ENCODE results near the gene TFDP2. TPM values are rescaled to one million over a fixed set of nuclear protein-coding genes. Genes with fewer than 3 reads are reported as not detected.
"Not testable (repeated sequence)": the region's sequence is repeated elsewhere in the genome, so short reads cannot be mapped to it uniquely, and the experiment has no call there.

The TFDP2 gene
- total RNA-seq, 1 donor from 2014 or later, result 36.7 TPM

- Mint-ChIP-seq H3K4me1 (ENCODE audit: low read depth) (peaks cover 31% of the 10 kb centered on the region), H3K27me3 (ENCODE audit: low read depth) (no peaks in the 10 kb centered on the region), H3K9me3 (no peaks in the 10 kb centered on the region), H3K27ac (no peak overlapping the region), H3K4me3 (ENCODE audit: low read depth) (no peak overlapping the region), H3K36me3 (ENCODE audit: low read depth) (peaks cover 13% of the 10 kb centered on the region)
- no peak for DNase-seq (ENCODE audit: low spot score)
- intact Hi-C loops (cut with micrococcal nuclease), result loop anchor here (10.0 kb wide), 1 partner anchor 554 kb away; the partner anchor contains the start of gene ATR
Measured at GRCh38 chr3:142021127-142021526, 128.2 kb downstream of the TFDP2 start.

- peak overlapping the region; percentile 73 for H3K27ac Mint-ChIP-seq
- no peak for DNase-seq (ENCODE audit: low spot score)
- no peak overlapping the region for H3K4me3 Mint-ChIP-seq (ENCODE audit: low read depth)
- H3K27me3 Mint-ChIP-seq (ENCODE audit: low read depth), result no peaks in the 10 kb centered on the region
- H3K36me3 Mint-ChIP-seq (ENCODE audit: low read depth), result peaks cover 13% of the 10 kb centered on the region
- peaks cover 30% of the 10 kb centered on the region for H3K4me1 Mint-ChIP-seq (ENCODE audit: low read depth)
- intact Hi-C loops (cut with micrococcal nuclease), result loop anchor here (10.0 kb wide), 1 partner anchor 555 kb away; the partner anchor contains the start of gene ATR
- no peaks in the 10 kb centered on the region for H3K9me3 Mint-ChIP-seq
Measured at GRCh38 chr3:142019794-142020320, 129.5 kb downstream of the TFDP2 start.

DNA sequence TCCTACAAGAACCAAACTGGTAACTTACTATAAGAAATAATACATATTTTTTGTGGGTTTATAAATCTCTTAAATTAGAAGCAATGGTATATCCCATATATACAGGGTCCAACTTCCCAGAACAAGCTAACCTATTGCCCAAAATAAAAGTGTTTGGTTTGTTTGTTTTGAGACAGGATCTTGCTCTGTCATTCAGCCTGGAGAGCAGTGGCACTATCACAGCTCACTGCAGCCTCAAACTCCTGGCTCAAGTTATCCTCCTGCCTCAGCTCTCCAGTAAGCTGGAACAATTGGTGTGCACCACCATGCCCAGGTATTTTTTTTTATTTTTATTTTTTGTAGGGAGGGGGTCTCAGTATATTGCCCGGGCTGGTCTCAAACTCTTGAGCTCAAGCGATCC is 135.4 kb downstream of the TFDP2 start:
- no peaks in the 10 kb centered on the region for H3K4me1 Mint-ChIP-seq (ENCODE audit: low read depth)
- H3K36me3 Mint-ChIP-seq (ENCODE audit: low read depth), result no peaks in the 10 kb centered on the region
- H3K9me3 Mint-ChIP-seq, result no peaks in the 10 kb centered on the region
- H3K27me3 Mint-ChIP-seq (ENCODE audit: low read depth), result no peaks in the 10 kb centered on the region
- no peak overlapping the region for H3K4me3 Mint-ChIP-seq (ENCODE audit: low read depth)
- intact Hi-C loops (cut with micrococcal nuclease), result no loop called here
- no peak overlapping the region for H3K27ac Mint-ChIP-seq
- no peak for DNase-seq (ENCODE audit: low spot score)

DNA sequence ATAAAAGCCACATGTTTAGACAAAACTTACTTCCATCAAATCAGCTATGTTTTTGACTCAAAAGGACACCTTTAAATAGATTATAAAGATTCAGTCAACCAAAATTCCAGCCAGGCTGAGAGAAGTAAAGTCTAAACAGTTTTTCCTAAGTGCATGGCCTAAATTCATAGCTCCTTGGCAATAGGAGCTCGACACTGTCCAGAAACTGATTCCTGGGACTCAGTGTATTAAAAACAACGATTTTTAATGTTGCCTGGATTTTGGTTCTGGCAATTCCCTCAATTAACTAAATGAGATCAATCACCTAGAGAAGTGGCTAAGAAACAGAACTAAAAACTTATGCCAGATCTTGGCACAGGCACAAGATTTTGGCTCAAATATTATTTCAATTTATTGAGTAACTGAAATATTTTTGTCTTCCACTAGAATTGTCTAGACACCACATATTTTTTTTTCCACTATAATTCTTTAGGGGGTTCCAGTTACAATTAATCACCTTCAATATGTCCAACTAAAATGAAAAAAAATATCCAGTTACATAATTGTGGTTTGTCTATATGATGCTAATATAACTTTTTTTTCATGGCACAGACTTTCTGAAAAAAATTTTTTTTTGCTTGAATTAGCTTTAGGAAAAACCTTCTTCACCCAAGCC is 135.9 kb downstream of the TFDP2 start:
- H3K27me3 Mint-ChIP-seq (ENCODE audit: low read depth), result no peaks in the 10 kb centered on the region
- H3K9me3 Mint-ChIP-seq, result no peaks in the 10 kb centered on the region
- intact Hi-C loops (cut with micrococcal nuclease), result no loop called here
- no peak overlapping the region for H3K4me3 Mint-ChIP-seq (ENCODE audit: low read depth)
- H3K27ac Mint-ChIP-seq, result no peak overlapping the region
- DNase-seq (ENCODE audit: low spot score), result no peak
- no peaks in the 10 kb centered on the region for H3K36me3 Mint-ChIP-seq (ENCODE audit: low read depth)
- H3K4me1 Mint-ChIP-seq (ENCODE audit: low read depth), result no peaks in the 10 kb centered on the region

DNA sequence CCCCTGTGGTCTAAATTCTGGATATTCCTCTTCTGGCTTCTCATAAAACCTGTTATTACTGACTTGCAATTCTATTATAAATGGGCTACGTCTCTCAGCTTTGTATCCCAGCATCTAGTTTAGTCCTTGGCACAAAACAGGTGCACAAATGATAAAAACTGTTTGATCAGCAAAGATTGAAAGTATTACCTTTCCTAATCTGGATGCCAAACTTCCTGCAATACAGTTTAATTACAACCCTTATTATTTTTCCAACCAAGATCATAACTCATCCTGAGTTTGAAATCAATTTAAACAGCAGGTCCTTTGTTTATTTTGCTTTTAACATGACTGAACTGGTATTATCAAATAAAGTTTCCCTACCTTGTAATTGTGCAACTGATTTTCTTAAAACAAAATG is 140.3 kb downstream of the TFDP2 start:
- Mint-ChIP-seq H3K9me3 (no peaks in the 10 kb centered on the region), H3K4me3 (ENCODE audit: low read depth) (no peak overlapping the region), H3K4me1 (ENCODE audit: low read depth) (peaks cover 2% of the 10 kb centered on the region), H3K36me3 (ENCODE audit: low read depth) (no peaks in the 10 kb centered on the region), H3K27ac (no peak overlapping the region), H3K27me3 (ENCODE audit: low read depth) (no peaks in the 10 kb centered on the region)
- DNase-seq (ENCODE audit: low spot score), result no peak
- intact Hi-C loops (cut with micrococcal nuclease), result no loop called here

DNA sequence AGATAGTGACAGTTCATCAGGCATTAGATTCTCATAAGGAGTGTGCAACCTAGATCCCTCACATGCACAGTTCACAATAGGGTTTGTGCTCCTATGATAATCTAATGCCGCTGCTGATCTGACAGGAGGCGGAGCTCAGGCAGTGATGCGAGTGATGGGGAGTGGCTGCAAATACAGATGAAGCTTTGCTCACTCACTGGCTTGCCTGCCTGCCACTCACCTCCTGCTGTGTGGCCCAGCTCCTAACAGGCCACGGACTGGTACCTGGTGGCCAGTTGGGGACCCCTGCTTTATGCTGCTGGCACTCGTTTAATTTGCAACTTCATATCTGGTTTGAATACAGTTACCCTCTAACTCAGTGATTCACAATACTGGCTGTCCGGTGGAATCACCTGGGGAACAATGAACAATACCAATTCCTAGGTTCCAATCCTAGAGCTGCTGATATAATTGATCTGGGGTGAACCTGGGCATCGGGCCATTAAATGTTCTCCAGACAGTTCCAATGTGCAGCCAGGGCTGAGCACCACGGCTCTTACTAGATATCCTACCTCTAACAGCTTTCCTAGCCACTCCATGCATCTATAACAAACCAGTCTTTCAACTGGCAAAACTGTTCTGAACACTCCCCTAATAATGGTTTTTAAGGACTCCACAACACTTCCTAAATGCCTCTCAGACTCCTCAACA is 141.5 kb downstream of the TFDP2 start:
- Mint-ChIP-seq H3K4me3 (ENCODE audit: low read depth) (no peak overlapping the region), H3K36me3 (ENCODE audit: low read depth) (no peaks in the 10 kb centered on the region), H3K27ac (no peak overlapping the region), H3K27me3 (ENCODE audit: low read depth) (no peaks in the 10 kb centered on the region), H3K4me1 (ENCODE audit: low read depth) (peaks cover 2% of the 10 kb centered on the region), H3K9me3 (no peaks in the 10 kb centered on the region)
- DNase-seq (ENCODE audit: low spot score), result no peak
- intact Hi-C loops (cut with micrococcal nuclease), result no loop called here

- H3K27me3 Mint-ChIP-seq (ENCODE audit: low read depth); H3K9me3 Mint-ChIP-seq; intact Hi-C loops (cut with micrococcal nuclease): not testable (repeated sequence)
Measured at GRCh38 chr3:142004957-142005356, 144.4 kb downstream of the TFDP2 start.

DNA sequence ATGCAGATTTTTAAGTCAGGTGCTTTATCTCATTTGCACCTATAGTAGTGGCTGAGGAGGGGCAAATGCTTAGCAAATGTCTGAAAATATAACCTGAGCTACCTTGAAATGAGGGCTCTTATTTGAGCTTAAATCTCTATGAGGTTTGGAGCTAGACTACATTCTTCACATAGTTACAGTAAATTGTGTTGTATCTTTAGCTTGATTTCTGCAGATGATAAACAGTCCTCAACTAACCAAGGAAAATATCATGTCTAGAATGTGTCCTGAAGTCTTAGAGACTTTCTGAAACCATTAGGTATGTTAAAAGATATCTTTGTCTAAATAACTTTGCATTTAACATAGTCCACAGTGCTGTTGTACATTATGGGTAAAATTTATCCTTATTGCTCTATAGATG is 145.3 kb downstream of the TFDP2 start:
- DNase-seq (ENCODE audit: low spot score), result no peak

More at GRCh38 chr3:142004957-142005356, 144.4 kb downstream of the TFDP2 start:
- not testable (repeated sequence) for H3K4me3 Mint-ChIP-seq (ENCODE audit: low read depth); DNase-seq (ENCODE audit: low spot score); H3K36me3 Mint-ChIP-seq (ENCODE audit: low read depth); H3K4me1 Mint-ChIP-seq (ENCODE audit: low read depth); H3K27ac Mint-ChIP-seq

GRCh38 chr3:142003291-142003690 is 146.1 kb downstream of the TFDP2 start:
- no peak for DNase-seq (ENCODE audit: low spot score)
- intact Hi-C loops (cut with micrococcal nuclease), result no loop called here
- no peaks in the 10 kb centered on the region for H3K9me3 Mint-ChIP-seq
- no peaks in the 10 kb centered on the region for H3K36me3 Mint-ChIP-seq (ENCODE audit: low read depth)
- no peak overlapping the region for H3K4me3 Mint-ChIP-seq (ENCODE audit: low read depth)
- H3K27ac Mint-ChIP-seq, result no peak overlapping the region
- peaks cover 2% of the 10 kb centered on the region for H3K4me1 Mint-ChIP-seq (ENCODE audit: low read depth)
- H3K27me3 Mint-ChIP-seq (ENCODE audit: low read depth), result no peaks in the 10 kb centered on the region

More for the DNA sequence above, 145.3 kb downstream of the TFDP2 start:
- H3K36me3 Mint-ChIP-seq (ENCODE audit: low read depth), result no peaks in the 10 kb centered on the region
- no peaks in the 10 kb centered on the region for H3K9me3 Mint-ChIP-seq
- peaks cover 2% of the 10 kb centered on the region for H3K4me1 Mint-ChIP-seq (ENCODE audit: low read depth)
- H3K27me3 Mint-ChIP-seq (ENCODE audit: low read depth), result no peaks in the 10 kb centered on the region
- H3K27ac Mint-ChIP-seq, result no peak overlapping the region
- no peak overlapping the region for H3K4me3 Mint-ChIP-seq (ENCODE audit: low read depth)
- intact Hi-C loops (cut with micrococcal nuclease), result no loop called here

DNA sequence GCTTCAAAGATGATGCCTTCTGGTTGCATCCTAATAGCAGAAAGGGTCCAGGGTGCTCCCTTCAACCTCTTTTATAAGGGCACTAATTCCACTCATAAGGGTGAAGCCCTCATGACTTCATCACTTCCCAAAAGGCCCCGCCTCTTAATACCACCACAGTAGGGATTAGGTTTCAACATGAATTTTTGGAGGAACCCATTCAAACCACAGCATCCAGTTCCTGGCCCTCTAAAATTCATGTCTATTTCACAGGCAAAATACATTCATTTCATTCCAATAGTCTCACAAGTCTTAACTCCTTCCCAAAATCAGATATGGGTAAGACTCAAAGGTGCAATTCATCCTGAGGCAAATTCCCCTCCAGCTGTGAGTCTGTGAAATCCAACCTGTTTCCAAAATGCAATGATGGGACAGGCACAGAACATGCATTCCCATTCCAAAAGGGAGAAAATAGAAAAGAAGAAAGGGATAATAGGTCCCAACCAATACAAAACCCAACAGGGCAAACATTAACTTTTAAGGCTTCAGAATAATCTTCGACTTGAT is 148.9 kb downstream of the TFDP2 start:
- no peaks in the 10 kb centered on the region for H3K4me1 Mint-ChIP-seq (ENCODE audit: low read depth)
- no peaks in the 10 kb centered on the region for H3K27me3 Mint-ChIP-seq (ENCODE audit: low read depth)
- no peak for DNase-seq (ENCODE audit: low spot score)
- no peaks in the 10 kb centered on the region for H3K9me3 Mint-ChIP-seq
- H3K27ac Mint-ChIP-seq, result no peak overlapping the region
- no peaks in the 10 kb centered on the region for H3K36me3 Mint-ChIP-seq (ENCODE audit: low read depth)
- no peak overlapping the region for H3K4me3 Mint-ChIP-seq (ENCODE audit: low read depth)
- intact Hi-C loops (cut with micrococcal nuclease), result no loop called here

DNA sequence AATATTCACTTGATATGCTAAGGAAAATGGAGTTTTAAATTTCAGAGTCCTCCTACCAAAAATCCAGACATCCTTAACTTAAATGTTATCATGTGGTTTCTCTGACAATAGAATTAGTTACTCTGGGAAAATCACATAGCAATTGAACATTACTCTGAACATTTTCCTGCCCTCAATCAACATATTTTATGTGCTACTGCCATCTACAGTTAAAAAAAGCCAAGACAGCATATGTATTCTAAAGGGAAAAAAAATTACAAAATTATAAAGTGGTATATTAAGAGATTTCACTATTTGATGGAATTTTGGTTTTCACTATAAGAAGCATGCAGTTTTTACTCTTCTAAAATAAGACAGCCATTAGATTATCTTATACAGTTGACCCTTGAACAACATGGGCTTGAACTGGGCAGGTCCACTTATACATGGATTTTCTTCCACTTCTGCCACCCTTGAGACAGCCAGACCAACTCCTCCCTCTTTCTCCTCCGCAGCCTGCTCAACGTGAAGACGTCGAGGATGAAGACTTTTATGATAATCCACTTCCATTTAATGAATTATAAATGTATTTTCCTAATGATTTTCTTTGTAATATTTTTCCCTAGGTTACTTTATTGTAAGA is 150.6 kb downstream of the TFDP2 start:
- intact Hi-C loops (cut with micrococcal nuclease), result loop anchor here (2.0 to 10.0 kb wide), 3 partner anchors 36 to 260 kb away; partner anchors contain the start of genes ATP1B3 and RNF7
- no peaks in the 10 kb centered on the region for H3K36me3 Mint-ChIP-seq (ENCODE audit: low read depth)
- no peak overlapping the region for H3K27ac Mint-ChIP-seq
- H3K27me3 Mint-ChIP-seq (ENCODE audit: low read depth), result no peaks in the 10 kb centered on the region
- H3K4me1 Mint-ChIP-seq (ENCODE audit: low read depth), result no peaks in the 10 kb centered on the region
- no peak overlapping the region for H3K4me3 Mint-ChIP-seq (ENCODE audit: low read depth)
- no peak for DNase-seq (ENCODE audit: low spot score)
- no peaks in the 10 kb centered on the region for H3K9me3 Mint-ChIP-seq

GRCh38 chr3:141996437-141996836 is 152.9 kb downstream of the TFDP2 start:
- Mint-ChIP-seq H3K4me3 (ENCODE audit: low read depth) (no peak overlapping the region), H3K9me3 (no peaks in the 10 kb centered on the region), H3K36me3 (ENCODE audit: low read depth) (no peaks in the 10 kb centered on the region), H3K27me3 (ENCODE audit: low read depth) (no peaks in the 10 kb centered on the region), H3K4me1 (ENCODE audit: low read depth) (peaks cover 9% of the 10 kb centered on the region), H3K27ac (no peak overlapping the region)
- no peak for DNase-seq (ENCODE audit: low spot score)
- intact Hi-C loops (cut with micrococcal nuclease), result loop anchor here (10.0 kb wide), 1 partner anchor 122 kb away; the partner anchor contains the start of gene ATP1B3

Measured in activated T-helper 2 cell treated with anti-CD3 and anti-CD28 coated beads, Interferon-gamma antibody, Interleukin-2, Interleukin-4, amounts not matched to agents 10 μg/mL and 5 μg/mL and 100 μg/mL, durations not matched to agents 14 hours and 24 hours and 36 hours (primary cell).